Parietal lobe (tissue), 2 donors: Measurements from ENCODE around the gene SETD3. TPM values are rescaled to one million over a fixed set of nuclear protein-coding genes. Genes with fewer than 3 reads are reported as not detected.

ENCODE experiments used
- small RNA-seq: library from RNA; depleted of rRNA; stranded (forward); fragments of <200 nt; gene quantifications from one replicate; pipeline ENCODE3, GENCODE V24; 2014; ENCODE audit warnings: low replicate concordance
- total RNA-seq: library from RNA; depleted of rRNA; stranded (reverse); fragments of >200 nt; gene quantifications from one replicate; pipeline ENCODE4 v1.2.3, GENCODE V29; 2014

The SETD3 gene
- total RNA-seq = 57.3 TPM

GRCh38 chr14:99479906-99480869 is at the start of gene SETD3:
Gene SETD3 (minus strand): TSS chr14:99480859. CDS start chr14:99465805, 15,054 bp downstream.

GRCh38 chr14:99480917-99481744 is 472 bp upstream of the SETD3 start, which contains the start of gene CCNK:
Gene CCNK (plus strand): TSS chr14:99481409. CDS start chr14:99492678, 11,269 bp downstream.

Small RNA genes lying within 50 kb of the gene (small RNA-seq; reads per million reads assigned to genes)
- gene RNU6-91P = not detected

Other genes starting within 250 kb of the SETD3 start
- gene BCL11B, start 208.7 kb downstream of the SETD3 start, total RNA-seq = 48.5 TPM
- gene CCNK, start 550 bp upstream of the SETD3 start, total RNA-seq = 39.4 TPM
- 8.1 TPM for gene CCDC85C, start 123.3 kb upstream of the SETD3 start, total RNA-seq
- gene HHIPL1, start 164.3 kb upstream of the SETD3 start, total RNA-seq = 9.4 TPM
- gene CYP46A1, start 203.4 kb upstream of the SETD3 start, total RNA-seq = 5.3 TPM